RPMI8226 (cell line): ENCODE measurements around the gene CYP26B1.
"Not testable (repeated sequence)": the region's sequence is repeated elsewhere in the genome, so short reads cannot be mapped to it uniquely, and the experiment has no call there.

Experiments
- DNase-seq: peaks from one replicate; pipeline ENCODE4 v3.0.0-alpha.2; 2015

CYP26B1 gene

GRCh38 chr2:72104821-72105588, 42.7 kb downstream of the CYP26B1 start:
- peak; percentile 6 for DNase-seq

DNA sequence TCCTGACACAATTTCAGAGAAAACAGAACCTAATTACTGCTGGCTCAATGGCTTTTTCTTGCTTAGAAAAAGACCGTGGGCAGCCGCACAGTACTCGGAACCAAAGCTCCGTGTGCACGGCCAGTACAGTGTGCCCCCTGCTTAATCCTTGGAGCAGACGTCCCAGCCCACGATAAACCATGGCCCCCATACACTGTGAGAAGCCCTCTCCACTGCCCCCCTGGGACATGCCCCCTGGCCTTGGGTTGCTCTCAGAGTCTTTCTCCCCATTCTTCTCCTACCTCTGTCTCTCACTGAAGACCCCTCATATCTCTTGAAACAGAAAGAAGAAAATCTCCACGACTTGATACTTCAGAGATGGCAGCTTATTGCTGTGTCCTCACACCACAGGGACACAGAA, 44.0 kb downstream of the CYP26B1 start:
- no peak for DNase-seq

- no peak for DNase-seq
Observed at GRCh38 chr2:72103161-72103560, 44.5 kb downstream of the CYP26B1 start.

DNA sequence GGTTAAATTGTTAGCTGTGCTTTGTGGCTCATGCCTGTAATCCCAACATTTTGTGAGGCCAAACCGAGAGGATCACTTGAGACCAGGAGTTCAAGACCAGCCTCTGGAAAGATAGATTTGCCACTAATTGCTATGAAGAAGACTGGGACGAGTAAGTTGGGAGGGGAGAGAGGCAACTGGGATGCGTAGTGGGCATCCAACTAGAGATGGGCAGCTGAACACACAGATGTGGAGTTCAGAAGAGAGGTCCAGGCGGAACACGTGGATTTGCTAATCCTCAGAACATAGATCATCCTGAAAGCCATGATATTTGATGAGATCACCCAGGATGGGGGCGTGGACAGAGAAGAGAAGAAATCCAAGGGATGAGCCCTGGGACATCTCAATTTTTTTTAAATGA, 48.7 kb downstream of the CYP26B1 start:
- no peak for DNase-seq

DNA sequence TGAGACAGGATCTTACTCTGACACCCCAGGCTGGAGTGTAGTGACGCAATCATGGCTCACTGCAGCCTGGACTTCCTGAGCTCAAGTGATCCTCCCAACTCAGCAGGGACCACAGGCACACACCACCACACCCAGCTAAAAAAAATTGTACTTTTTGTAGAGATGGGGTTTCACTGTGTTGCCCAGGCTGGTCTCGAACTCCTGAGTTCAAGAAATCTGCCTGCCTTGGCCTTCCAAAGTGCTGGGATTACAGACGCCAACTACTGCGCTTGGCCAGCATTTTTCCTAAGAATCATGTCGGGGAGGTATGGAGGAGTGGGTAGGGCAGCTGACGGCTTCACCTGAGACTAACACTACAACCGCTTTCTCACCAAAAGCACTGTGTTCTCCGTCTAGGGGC, 50.4 kb downstream of the CYP26B1 start:
- no peak for DNase-seq

GRCh38 chr2:72096181-72096580, 51.5 kb downstream of the CYP26B1 start:
- DNase-seq: no peak

GRCh38 chr2:72095364-72095763, 52.3 kb downstream of the CYP26B1 start:
- no peak for DNase-seq

DNA sequence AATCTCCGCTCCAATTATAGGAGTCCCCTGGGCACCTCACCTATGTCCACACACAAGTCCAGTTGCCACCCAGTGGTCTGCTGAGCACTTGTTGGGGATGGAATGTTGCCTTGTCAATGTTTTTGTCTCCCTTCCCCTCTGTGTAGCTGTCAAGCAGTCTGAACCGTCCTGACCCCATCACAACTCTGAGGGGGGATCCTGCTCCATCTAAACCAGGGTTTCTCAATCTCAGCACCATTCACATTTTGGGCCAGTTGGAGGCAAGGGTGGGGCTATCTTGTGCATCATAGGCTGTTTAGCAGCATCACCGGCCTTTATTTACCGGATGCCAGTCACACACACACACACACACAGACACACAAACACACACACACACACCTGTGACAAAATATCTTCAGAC, 53.0 kb downstream of the CYP26B1 start:
- DNase-seq: no peak

GRCh38 chr2:72092111-72092510, 55.6 kb downstream of the CYP26B1 start:
- DNase-seq: no peak

DNA sequence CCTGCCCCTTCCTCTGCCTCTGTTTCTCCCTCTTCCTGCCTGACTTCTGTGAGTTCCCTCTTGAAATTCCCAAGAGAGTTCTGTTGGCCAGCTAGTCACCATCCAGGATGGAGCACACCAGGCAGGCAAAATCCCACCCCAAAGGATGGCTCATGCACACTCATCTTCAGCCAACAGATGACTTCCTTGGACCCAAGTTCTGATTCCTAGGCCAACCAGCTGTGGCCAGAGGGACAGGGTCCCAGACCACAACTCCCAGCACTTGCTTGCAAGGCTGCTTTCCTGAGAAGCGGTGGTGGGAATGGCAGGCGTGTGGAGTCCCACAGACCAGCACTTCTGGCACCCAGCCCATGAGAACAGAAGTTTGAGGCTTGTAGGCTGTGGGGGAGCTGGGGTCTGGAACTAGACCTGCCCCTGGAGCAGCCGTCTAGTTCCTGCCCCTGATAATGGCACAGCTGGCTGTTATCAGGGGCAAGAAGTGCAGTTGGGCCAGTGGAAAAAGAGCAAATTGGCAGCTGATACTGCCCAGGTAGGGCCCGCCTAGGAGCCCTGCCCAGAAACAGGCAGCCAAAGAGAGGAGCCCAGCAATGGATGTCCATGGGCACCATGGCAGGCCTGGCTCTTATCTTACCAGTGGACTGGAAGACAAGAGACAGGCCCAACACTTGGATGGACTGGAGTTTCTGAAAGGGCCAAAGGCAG, 56.7 kb downstream of the CYP26B1 start:
- DNase-seq: no peak

GRCh38 chr2:72090271-72090720, 57.4 kb downstream of the CYP26B1 start:
- no peak for DNase-seq

GRCh38 chr2:72089537-72089936, 58.1 kb downstream of the CYP26B1 start:
- no peak for DNase-seq

DNA sequence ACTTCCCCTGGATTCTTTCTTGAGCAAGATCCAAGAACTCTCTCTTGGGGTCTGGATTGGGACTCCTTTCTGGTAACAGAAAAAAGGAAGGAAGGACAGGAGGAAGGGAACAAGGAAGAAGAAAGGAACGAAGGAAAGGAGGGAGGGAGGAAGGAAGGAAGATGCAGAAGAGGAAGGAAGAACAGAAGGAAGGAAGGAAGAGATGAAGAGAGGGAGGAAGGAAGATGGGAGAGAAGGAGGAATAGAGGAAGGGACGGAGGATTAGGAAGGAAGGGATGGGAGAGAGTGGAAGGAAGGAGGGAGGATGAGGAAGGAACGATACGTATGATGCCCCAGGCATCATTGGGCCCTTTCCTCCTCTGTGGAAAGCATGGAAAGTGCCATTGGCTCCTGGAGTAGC, 58.6 kb downstream of the CYP26B1 start:
- DNase-seq: no peak

GRCh38 chr2:72086871-72087633, 60.6 kb downstream of the CYP26B1 start:
- not testable (repeated sequence) for DNase-seq

- no peak for DNase-seq
Observed at GRCh38 chr2:72085513-72085912, 62.1 kb downstream of the CYP26B1 start.

DNA sequence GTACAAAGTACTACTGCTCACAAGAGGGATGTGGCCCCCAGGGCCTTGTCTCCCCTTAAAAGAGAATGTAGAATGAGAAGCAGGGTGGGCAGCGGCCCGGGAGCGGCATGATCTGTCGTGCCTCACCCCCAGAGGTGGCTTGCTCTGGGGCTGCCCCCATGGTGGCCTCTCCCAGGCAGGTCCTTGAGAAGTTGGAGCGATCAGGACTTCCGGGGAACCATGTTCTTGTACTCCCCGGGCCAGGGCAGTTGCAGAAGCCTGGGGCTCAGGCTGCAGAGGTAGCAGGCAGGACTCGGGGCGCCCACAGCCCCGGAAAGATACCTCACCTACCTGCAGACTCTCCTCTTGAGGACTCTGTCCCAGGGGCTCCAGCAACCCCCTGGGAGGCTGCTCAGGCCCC, 62.6 kb downstream of the CYP26B1 start:
- no peak for DNase-seq

DNA sequence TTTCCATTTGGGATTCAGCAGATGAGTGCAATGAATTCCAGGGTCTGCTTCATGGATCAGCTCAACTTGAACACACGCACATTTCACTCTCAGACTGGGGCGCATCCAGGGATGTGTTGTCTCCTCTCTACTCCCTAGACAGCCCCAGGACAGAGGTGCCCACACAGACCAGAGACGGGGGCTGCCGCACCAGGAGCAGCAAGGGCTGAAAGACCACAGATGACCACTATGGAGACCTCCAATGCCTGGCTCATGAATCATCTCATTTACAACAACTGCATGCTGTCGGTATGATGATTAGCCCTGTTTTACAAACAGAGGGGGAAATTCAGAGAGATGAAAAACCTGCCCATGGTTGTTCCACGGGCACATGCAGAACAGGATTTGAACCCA, 63.1 kb downstream of the CYP26B1 start:
- no peak for DNase-seq

DNA sequence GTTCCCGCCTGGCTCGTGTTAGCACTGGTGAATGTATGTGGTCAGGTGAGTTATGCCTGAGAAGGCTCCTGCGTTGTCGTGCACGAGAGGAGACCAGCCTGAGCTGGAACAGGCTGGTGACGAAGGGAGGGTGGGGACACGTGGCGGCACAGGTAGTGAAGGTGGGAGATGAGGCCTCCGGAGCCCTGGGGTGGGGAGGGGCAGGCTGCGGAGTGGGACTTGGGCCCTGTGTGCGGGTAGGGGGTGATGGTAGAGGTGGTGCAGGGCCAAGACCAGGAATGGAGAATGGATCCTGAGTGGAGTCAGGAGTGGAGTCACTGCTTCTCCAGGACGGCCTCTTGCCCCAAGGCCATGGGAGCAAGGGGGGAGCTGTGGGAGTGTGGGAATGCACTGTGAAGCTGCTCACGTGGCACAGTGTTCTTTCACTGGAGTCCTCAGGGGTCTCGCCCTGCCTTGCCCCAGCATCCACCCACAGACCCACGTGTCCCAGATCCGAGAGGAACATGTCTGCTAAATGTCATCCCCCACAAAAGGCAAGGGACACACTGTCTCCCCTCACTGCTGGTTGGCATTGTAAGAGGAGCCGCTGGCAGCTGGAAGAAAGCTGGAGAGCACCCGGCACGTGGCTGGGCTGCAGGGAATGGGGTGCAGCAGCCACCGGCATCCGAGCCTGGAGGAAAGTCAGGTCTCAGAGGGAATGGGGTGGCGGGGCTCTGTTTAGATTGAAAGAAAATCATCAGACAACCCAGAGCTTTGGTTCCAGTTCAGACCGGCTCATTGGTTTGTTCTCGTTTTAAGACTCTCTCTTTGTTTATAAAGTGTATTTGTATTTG, 63.7 kb downstream of the CYP26B1 start:
- no peak for DNase-seq

- no peak for DNase-seq
Observed at GRCh38 chr2:72082887-72083286, 64.8 kb downstream of the CYP26B1 start.

- DNase-seq: no peak
Observed at GRCh38 chr2:72082021-72082601, 65.6 kb downstream of the CYP26B1 start.

GRCh38 chr2:72081451-72081850, 66.2 kb downstream of the CYP26B1 start:
- no peak for DNase-seq
